Measurements from ENCODE around the gene RAMP3. TPM values are rescaled to one million over a fixed set of nuclear protein-coding genes. Genes with fewer than 3 reads are reported as not detected.

RAMP3 gene
- total RNA-seq, 4 donors from 2014 or later, result 31.9 to 66.5 (median 46.1) TPM

- ATAC-seq, result no peak
- WGBS, 2 donors (ENCODE audit: low coverage in 1 of 2), result no CpG with 5 or more reads among the region's 1 CpG
Measured at GRCh38 chr7:45171946-45172345, 14.4 kb downstream of the RAMP3 start.

DNA sequence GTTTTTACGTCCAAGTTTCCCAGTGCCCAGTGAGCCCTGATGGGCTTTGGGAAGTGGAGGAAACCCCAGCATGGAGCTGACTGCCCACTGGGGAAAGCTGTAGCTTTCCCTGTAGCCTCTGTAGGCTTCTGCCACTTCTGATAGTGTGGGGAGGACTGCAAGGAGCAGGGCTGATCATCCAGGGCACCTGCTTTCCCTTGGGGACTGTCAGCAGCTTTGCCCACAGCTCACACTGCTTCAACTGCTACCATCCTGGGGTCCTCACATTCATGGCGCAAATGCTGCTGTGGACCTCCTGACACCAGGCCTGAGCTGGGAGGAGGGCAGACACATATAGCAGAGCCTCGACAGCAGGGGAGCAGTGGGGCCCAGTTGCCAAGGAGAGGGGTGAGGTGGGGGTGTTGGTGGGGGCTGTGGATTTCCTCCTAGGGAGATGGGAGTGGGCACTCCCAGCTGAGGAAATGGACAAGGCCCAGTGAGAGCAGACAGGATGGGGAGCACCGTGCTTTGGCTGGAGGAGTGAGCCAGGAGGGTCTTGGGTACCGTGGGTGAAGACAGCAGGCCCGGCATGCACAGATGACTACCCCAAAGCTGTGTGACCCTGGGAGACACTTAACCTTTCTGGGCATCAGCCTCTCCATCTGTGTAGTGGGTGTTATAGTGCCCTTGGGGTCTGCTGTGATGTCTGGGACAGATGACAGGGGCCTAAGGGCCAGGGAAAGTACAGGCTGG lies 16.2 kb downstream of the RAMP3 start:
- TF ChIP-seq, protein P1, sequence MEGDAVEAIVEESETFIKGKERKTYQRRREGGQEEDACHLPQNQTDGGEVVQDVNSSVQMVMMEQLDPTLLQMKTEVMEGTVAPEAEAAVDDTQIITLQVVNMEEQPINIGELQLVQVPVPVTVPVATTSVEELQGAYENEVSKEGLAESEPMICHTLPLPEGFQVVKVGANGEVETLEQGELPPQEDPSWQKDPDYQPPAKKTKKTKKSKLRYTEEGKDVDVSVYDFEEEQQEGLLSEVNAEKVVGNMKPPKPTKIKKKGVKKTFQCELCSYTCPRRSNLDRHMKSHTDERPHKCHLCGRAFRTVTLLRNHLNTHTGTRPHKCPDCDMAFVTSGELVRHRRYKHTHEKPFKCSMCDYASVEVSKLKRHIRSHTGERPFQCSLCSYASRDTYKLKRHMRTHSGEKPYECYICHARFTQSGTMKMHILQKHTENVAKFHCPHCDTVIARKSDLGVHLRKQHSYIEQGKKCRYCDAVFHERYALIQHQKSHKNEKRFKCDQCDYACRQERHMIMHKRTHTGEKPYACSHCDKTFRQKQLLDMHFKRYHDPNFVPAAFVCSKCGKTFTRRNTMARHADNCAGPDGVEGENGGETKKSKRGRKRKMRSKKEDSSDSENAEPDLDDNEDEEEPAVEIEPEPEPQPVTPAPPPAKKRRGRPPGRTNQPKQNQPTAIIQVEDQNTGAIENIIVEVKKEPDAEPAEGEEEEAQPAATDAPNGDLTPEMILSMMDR (IDR thresholded peaks at IDR 0.05), result no peak
- TF ChIP-seq POLR2A (IDR thresholded peaks at IDR 0.05) (no peak), EP300 (IDR thresholded peaks at IDR 0.05) (no peak), POLR2AphosphoS5 (IDR thresholded peaks at IDR 0.05) (no peak)
- no peak overlapping the region for H3K27ac ChIP-seq
- ATAC-seq, result no peak
- no peak overlapping the region for H3K4me3 ChIP-seq
- no peaks in the 10 kb centered on the region for H3K9me3 ChIP-seq
- WGBS, 2 donors (ENCODE audit: low coverage in 1 of 2), result no CpG with 5 or more reads among the region's 6 CpGs
- no peaks in the 10 kb centered on the region for H3K4me1 ChIP-seq
- peaks cover 26% of the 10 kb centered on the region for H3K27me3 ChIP-seq
- H3K36me3 ChIP-seq, result no peaks in the 10 kb centered on the region

More at GRCh38 chr7:45171946-45172345, 14.4 kb downstream of the RAMP3 start:
- no peak overlapping the region for H3K4me3 ChIP-seq
- no peaks in the 10 kb centered on the region for H3K9me3 ChIP-seq
- no peak overlapping the region for H3K27ac ChIP-seq
- no peaks in the 10 kb centered on the region for H3K4me1 ChIP-seq
- H3K36me3 ChIP-seq, result no peaks in the 10 kb centered on the region
- TF ChIP-seq POLR2A (IDR thresholded peaks at IDR 0.05) (no peak), EP300 (IDR thresholded peaks at IDR 0.05) (no peak)
- TF ChIP-seq, protein P1 (IDR thresholded peaks at IDR 0.05), result no peak
- H3K27me3 ChIP-seq, result peaks cover 14% of the 10 kb centered on the region

DNA sequence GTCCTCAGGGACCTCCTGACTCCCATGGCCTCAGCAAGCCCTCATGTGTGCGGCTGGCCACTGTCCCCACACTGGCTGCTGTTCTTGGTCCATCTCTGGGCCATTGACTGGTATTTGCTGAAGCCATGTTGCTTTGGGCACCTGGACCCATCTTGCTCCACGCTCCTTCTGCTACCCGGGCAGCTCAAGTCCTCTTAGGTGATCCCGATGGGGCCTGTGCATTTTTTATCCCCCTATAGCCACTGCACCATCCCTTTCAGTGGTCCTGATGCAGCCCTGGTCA lies 16.7 kb downstream of the RAMP3 start:
- 96 to 100% methylated on average over 1 to 4 of the region's 4 CpGs for WGBS, 2 donors (ENCODE audit: low coverage in 1 of 2)
- Histone ChIP-seq H3K9me3 (no peaks in the 10 kb centered on the region), H3K27ac (no peak overlapping the region), H3K36me3 (no peaks in the 10 kb centered on the region), H3K4me1 (no peaks in the 10 kb centered on the region), H3K4me3 (no peak overlapping the region), H3K27me3 (peaks cover 30% of the 10 kb centered on the region)
- ATAC-seq, result no peak
- TF ChIP-seq POLR2AphosphoS5 (IDR thresholded peaks at IDR 0.05) (no peak), EP300 (IDR thresholded peaks at IDR 0.05) (no peak), POLR2A (IDR thresholded peaks at IDR 0.05) (no peak)

DNA sequence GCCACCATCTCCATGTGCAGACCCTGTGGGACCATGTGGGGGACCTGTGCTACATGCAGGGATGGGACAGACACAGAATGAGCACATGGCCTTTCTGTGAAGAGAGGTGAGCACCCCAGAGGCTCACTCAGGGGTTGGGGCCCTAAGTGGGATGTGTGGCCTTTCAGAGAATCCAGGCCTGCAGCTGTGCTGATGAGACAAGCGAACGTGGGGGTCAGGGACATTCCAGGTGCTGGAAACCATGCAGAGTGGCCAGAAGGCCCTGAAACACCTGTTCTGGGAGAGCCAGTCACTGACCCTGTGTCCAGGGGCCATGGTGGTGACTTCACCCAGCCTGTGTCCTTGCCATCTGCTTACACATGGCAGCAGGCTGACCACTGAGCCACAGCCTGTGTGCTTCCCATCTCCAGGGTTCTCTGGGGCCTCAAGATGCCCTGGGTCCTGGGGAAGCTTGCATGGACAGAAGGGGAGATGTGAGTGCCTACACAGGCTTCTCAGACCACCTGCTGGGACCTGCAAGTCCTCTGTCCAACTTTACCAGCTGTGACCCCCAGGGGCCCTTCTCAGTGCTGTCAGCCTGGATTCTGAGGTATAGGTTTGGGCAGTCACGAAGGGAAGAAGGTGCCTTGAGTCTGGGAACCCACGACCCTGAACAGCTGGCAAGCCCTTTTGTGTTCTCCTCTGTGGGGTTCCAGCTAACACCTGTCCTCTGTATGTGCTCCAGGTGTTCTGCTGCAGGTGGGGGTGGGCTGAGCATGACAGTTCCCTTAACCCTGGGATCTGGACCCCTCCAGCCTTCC lies 17.6 kb downstream of the RAMP3 start:
- ATAC-seq, result no peak
- no peak overlapping the region for H3K4me3 ChIP-seq

DNA sequence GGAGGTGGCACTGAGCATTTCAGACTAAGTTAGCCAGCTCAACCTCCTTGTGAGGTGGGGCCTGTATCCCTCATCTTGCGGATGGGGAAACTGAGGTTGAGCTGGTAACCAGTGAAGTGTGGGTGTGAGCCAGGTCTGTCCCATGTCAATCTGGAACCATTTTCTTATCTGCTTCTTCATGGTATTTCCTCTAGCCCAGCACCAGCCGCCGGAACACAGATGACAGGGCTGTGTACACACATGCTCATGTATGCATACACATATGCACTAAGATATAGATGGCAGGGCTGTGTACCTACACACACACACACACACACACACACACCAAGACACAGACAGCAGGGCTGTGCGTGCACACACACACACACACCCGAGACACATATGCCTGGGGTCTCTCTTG lies 18.5 kb downstream of the RAMP3 start:
- Histone ChIP-seq H3K9me3 (no peaks in the 10 kb centered on the region), H3K27ac (no peak overlapping the region), H3K4me3 (no peak overlapping the region), H3K36me3 (no peaks in the 10 kb centered on the region), H3K4me1 (no peaks in the 10 kb centered on the region), H3K27me3 (peaks cover 30% of the 10 kb centered on the region)
- 100% methylated on average over 2 of the region's 5 CpGs; no CpG with 5 or more reads in 1 of the 2 donors for WGBS, 2 donors (ENCODE audit: low coverage in 1 of 2)
- ATAC-seq, result no peak
- TF ChIP-seq, protein P1 (IDR thresholded peaks at IDR 0.05), result no peak
- no peak for TF ChIP-seq EP300 (IDR thresholded peaks at IDR 0.05)
- no peak for TF ChIP-seq POLR2AphosphoS5 (IDR thresholded peaks at IDR 0.05)
- TF ChIP-seq POLR2A (IDR thresholded peaks at IDR 0.05), result no peak

More for the DNA sequence above, 17.6 kb downstream of the RAMP3 start:
- H3K9me3 ChIP-seq, result no peaks in the 10 kb centered on the region
- peaks cover 30% of the 10 kb centered on the region for H3K27me3 ChIP-seq
- H3K4me1 ChIP-seq, result no peaks in the 10 kb centered on the region
- no peaks in the 10 kb centered on the region for H3K36me3 ChIP-seq
- TF ChIP-seq POLR2AphosphoS5 (IDR thresholded peaks at IDR 0.05) (no peak), EP300 (IDR thresholded peaks at IDR 0.05) (no peak), POLR2A (IDR thresholded peaks at IDR 0.05) (no peak)
- TF ChIP-seq, protein P1 (IDR thresholded peaks at IDR 0.05), result no peak
- H3K27ac ChIP-seq, result no peak overlapping the region
- no CpG with 5 or more reads among the region's 4 CpGs for WGBS, 2 donors (ENCODE audit: low coverage in 1 of 2)

Data from gastroesophageal sphincter (tissue), 4 donors.